HepG2 (cell line): ENCODE results near the gene CDC14B.

ENCODE experiments used
- BRD4 ChIP-seq: sonication (generic); formaldehyde crosslinking; IDR thresholded peaks from 2 replicates; pipeline ENCODE4 v1.4.0; 2020; ENCODE audit warnings: missing genetic modification reagents
- CREB1 ChIP-seq, 2 experiments: fragments of 450-650 bp in 1 of 2; IDR thresholded peaks; 2 replicates each; pipeline ENCODE4 v1.6.1; 2016 to 2017; ENCODE audit warnings: control low read depth in 1 of 2, mild to moderate bottlenecking in 1 of 2, missing compliant biosample characterization in 1 of 2, missing genetic modification characterization in 1 of 2
- MED1 ChIP-seq: sonication (generic); formaldehyde crosslinking; IDR thresholded peaks from 2 replicates; pipeline ENCODE4 v1.4.0; 2020; ENCODE audit warnings: missing genetic modification reagents
- MTA3 ChIP-seq: sonication (generic); formaldehyde crosslinking; IDR thresholded peaks from 2 replicates; pipeline ENCODE4 v1.4.0; 2020; ENCODE audit warnings: missing genetic modification reagents
- POLR2A ChIP-seq, 2 experiments: IDR thresholded peaks; 2 replicates each; pipeline ENCODE4 v1.6.1; 2011; ENCODE audit warnings: low read depth in 2 of 2, low read length in 2 of 2, mild to moderate bottlenecking in 1 of 2, moderate library complexity in 1 of 2; ENCODE audit not compliant: insufficient read depth in 1 of 2
- SRF ChIP-seq: IDR thresholded peaks from 2 replicates; pipeline ENCODE4 v1.6.1; 2011; ENCODE audit warnings: mild to moderate bottlenecking, low read depth, low read length, moderate library complexity
- SRY ChIP-seq: sonication (generic); formaldehyde crosslinking; IDR thresholded peaks from 2 replicates; pipeline ENCODE4 v1.8.0; 2022; ENCODE audit warnings: mild to moderate bottlenecking, missing genetic modification reagents
- YY1 ChIP-seq: IDR thresholded peaks from 2 replicates; pipeline ENCODE4 v1.6.1; 2011; ENCODE audit warnings: low read length, low read depth, moderate library complexity, mild to moderate bottlenecking; ENCODE audit not compliant: insufficient read depth, insufficient replicate concordance
- ZNF225 ChIP-seq: sonication (generic); formaldehyde crosslinking; IDR thresholded peaks from 2 replicates; pipeline ENCODE4 v1.4.0; 2020; ENCODE audit warnings: mild to moderate bottlenecking, missing genetic modification reagents
- ZNF30 ChIP-seq: sonication (generic); formaldehyde crosslinking; IDR thresholded peaks from 2 replicates; pipeline ENCODE4 v1.5.0; 2020; ENCODE audit warnings: mild to moderate bottlenecking, missing genetic modification reagents
- ZNF567 ChIP-seq: sonication (generic); formaldehyde crosslinking; IDR thresholded peaks from 2 replicates; pipeline ENCODE4 v1.8.1; 2023; ENCODE audit warnings: mild to moderate bottlenecking, missing genetic modification reagents, borderline replicate concordance
- TF ChIP-seq, protein P1 (sequence below): sonication (generic); formaldehyde crosslinking; IDR thresholded peaks from 2 replicates; pipeline ENCODE4 v1.5.0; 2020; ENCODE audit warnings: mild to moderate bottlenecking, missing genetic modification reagents, moderate library complexity
- TF ChIP-seq, protein P2 (sequence below): IDR thresholded peaks from 2 replicates; pipeline ENCODE4 v1.6.1; 2016; ENCODE audit warnings: missing compliant biosample characterization, missing genetic modification reagents, borderline replicate concordance
- TF ChIP-seq, protein P3 (sequence below): sonication (generic); formaldehyde crosslinking; IDR thresholded peaks from 2 replicates; pipeline ENCODE4 v1.5.1; 2020; ENCODE audit warnings: missing genetic modification reagents, mild to moderate bottlenecking, borderline replicate concordance

DNA sequence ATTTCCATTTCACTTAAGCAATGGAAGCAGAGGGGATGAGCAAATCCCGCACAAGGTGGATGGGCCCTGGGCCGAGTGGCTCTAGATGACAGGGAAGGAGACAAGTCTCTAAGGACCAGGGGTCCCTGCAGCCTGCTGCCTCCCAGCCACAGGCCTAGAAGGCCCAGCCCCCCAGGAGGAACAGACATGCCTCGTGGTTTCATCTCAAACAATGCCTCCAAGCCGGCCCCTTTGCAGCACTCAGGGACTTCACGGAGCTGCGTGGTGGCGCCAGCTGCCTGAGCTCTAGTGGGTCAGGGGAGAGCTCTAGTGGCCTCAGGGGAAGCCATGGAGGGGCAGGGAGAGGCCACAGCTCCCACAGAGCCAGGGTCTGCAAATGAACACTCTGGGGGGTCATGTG lies 120.8 kb downstream of the CDC14B start:
- no peak for TF ChIP-seq SRF
- no peak for TF ChIP-seq ZNF567 (CRISPR knock-in tag)
- TF ChIP-seq ZNF30 (CRISPR knock-in tag): no peak
- TF ChIP-seq, protein P1, sequence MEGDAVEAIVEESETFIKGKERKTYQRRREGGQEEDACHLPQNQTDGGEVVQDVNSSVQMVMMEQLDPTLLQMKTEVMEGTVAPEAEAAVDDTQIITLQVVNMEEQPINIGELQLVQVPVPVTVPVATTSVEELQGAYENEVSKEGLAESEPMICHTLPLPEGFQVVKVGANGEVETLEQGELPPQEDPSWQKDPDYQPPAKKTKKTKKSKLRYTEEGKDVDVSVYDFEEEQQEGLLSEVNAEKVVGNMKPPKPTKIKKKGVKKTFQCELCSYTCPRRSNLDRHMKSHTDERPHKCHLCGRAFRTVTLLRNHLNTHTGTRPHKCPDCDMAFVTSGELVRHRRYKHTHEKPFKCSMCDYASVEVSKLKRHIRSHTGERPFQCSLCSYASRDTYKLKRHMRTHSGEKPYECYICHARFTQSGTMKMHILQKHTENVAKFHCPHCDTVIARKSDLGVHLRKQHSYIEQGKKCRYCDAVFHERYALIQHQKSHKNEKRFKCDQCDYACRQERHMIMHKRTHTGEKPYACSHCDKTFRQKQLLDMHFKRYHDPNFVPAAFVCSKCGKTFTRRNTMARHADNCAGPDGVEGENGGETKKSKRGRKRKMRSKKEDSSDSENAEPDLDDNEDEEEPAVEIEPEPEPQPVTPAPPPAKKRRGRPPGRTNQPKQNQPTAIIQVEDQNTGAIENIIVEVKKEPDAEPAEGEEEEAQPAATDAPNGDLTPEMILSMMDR (CRISPR knock-in tag): no peak
- no peak for TF ChIP-seq BRD4 (CRISPR knock-in tag)
- TF ChIP-seq ZNF225: no peak
- no peak for TF ChIP-seq MED1
- TF ChIP-seq CREB1 (IDR thresholded peaks at IDR 0.05): no peak
- TF ChIP-seq CREB1 (CRISPR knock-in tag; IDR thresholded peaks at IDR 0.05): no peak
- TF ChIP-seq, protein P2, sequence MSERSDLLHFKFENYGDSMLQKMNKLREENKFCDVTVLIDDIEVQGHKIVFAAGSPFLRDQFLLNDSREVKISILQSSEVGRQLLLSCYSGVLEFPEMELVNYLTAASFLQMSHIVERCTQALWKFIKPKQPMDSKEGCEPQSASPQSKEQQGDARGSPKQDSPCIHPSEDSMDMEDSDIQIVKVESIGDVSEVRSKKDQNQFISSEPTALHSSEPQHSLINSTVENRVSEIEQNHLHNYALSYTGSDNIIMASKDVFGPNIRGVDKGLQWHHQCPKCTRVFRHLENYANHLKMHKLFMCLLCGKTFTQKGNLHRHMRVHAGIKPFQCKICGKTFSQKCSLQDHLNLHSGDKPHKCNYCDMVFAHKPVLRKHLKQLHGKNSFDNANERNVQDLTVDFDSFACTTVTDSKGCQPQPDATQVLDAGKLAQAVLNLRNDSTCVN (CRISPR knock-in tag): no peak
- no peak for TF ChIP-seq YY1
- TF ChIP-seq MTA3 (CRISPR knock-in tag): no peak
- no peak for TF ChIP-seq SRY
- TF ChIP-seq, protein P3, sequence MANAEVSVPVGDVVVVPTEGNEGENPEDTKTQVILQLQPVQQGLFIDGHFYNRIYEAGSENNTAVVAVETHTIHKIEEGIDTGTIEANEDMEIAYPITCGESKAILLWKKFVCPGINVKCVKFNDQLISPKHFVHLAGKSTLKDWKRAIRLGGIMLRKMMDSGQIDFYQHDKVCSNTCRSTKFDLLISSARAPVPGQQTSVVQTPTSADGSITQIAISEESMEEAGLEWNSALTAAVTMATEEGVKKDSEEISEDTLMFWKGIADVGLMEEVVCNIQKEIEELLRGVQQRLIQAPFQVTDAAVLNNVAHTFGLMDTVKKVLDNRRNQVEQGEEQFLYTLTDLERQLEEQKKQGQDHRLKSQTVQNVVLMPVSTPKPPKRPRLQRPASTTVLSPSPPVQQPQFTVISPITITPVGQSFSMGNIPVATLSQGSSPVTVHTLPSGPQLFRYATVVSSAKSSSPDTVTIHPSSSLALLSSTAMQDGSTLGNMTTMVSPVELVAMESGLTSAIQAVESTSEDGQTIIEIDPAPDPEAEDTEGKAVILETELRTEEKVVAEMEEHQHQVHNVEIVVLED (CRISPR knock-in tag): no peak
- no peak for TF ChIP-seq POLR2A (IDR thresholded peaks at IDR 0.05; ENCODE audit: insufficient read depth in 1 of 2, low read depth in 2 of 2, low read length in 2 of 2)
